Peyer's patch (tissue), 4 donors: Measurements from ENCODE around the gene DCK.
"Not testable (repeated sequence)": the region's sequence is repeated elsewhere in the genome, so short reads cannot be mapped to it uniquely, and the experiment has no call there.

ENCODE experiments used
- POLR2A ChIP-seq, 2 donors: fragments of 450-650 bp; IDR thresholded peaks; one replicate each; pipeline ENCODE4 v1.5.1; 2017; ENCODE audit warnings: antibody characterized with exemption in 2 of 2, mild to moderate bottlenecking in 2 of 2, moderate library complexity in 2 of 2
- TF ChIP-seq, protein P1 (sequence below), 6 experiments: fragments of 450-650 bp in 4 of 6; fragments of 200-600 bp in 2 of 6; sonication (generic) in 1 of 6; IDR thresholded peaks; one replicate each; pipeline ENCODE4 v1.5.1; 2017 to 2019; ENCODE audit warnings: antibody characterized with exemption in 6 of 6, mild to moderate bottlenecking in 3 of 6, moderate library complexity in 1 of 6

DNA sequence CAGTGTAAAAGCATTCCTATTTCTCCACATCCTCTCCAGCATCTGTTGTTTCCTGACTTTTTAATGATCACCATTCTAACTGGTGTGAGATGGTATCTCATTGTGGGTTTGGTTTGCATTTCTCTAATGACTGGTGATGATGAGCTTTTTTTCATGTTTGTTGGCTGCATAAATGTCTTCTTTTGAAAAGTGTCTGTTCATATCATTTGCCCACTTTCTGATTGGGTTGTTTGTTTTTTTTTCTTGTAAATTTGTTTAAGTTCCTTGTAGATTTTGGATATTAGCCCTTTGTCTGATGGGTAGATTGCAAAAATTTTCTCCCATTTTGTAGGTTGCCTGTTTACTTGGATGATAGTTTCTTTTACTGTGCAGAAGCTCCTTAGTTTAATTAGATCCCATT is 6.2 kb downstream of the DCK start:
- TF ChIP-seq, protein P1, sequence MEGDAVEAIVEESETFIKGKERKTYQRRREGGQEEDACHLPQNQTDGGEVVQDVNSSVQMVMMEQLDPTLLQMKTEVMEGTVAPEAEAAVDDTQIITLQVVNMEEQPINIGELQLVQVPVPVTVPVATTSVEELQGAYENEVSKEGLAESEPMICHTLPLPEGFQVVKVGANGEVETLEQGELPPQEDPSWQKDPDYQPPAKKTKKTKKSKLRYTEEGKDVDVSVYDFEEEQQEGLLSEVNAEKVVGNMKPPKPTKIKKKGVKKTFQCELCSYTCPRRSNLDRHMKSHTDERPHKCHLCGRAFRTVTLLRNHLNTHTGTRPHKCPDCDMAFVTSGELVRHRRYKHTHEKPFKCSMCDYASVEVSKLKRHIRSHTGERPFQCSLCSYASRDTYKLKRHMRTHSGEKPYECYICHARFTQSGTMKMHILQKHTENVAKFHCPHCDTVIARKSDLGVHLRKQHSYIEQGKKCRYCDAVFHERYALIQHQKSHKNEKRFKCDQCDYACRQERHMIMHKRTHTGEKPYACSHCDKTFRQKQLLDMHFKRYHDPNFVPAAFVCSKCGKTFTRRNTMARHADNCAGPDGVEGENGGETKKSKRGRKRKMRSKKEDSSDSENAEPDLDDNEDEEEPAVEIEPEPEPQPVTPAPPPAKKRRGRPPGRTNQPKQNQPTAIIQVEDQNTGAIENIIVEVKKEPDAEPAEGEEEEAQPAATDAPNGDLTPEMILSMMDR (IDR thresholded peaks at IDR 0.05): not testable (repeated sequence)
- not testable (repeated sequence) for TF ChIP-seq POLR2A (IDR thresholded peaks at IDR 0.05)
